ENCODE data around the gene ARHGEF7. TPM values are rescaled to one million over a fixed set of nuclear protein-coding genes. Genes with fewer than 3 reads are reported as not detected.

The ARHGEF7 gene
- total RNA-seq, 2 donors from 2014 or later = 57.9 to 97.3 TPM

DNA sequence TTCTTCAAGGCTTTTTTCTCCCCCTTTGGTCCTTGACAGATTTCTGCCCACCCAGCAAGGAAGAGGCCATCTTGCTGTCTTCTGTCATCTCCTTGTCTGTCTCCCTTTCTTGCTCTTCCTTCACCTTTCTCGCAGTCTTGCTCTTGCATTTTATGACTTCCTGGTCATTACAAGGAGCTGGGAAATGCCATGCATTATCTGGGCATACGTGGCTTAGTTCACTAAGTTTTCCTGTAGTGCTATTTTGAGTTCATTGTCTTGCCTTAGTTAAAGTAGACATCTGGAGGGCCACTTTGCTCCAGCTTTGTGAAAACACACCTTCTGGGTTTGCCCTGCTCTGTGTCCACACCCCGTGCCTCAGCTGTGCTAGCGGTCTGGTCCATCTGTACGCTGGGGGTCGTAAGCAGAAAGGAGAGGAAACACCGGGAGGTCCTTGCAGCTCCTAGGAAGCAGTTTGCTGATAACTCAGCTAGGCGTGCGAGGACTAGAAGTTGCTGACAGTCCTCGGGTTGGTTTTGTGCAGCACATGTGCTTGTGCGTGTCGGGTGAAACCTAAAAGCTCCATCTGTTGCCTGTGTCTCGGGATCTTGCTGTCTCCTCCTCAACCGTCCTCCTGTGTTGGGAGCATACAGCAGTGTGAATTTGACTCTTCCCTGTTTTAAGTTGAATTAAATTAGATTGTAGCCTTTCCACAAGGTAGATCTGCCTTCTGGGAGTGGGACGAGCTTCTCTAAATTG is 59.4 kb downstream of the ARHGEF7 start:
- no peak overlapping the region for H3K27ac ChIP-seq
- no peaks in the 10 kb centered on the region for H3K36me3 ChIP-seq
- no peak for DNase-seq (ENCODE audit: low spot score)
- H3K4me1 ChIP-seq (replicated peaks) = no peaks in the 10 kb centered on the region
- 83% methylated on average over 15 of the region's 15 CpGs for WGBS
- H3K4me3 ChIP-seq = no peak overlapping the region
- no peaks in the 10 kb centered on the region for H3K27me3 ChIP-seq (replicated peaks; ENCODE audit: insufficient read depth)
- TF ChIP-seq POLR2A (IDR thresholded peaks at IDR 0.05) (no peak), POLR2AphosphoS5 (IDR thresholded peaks at IDR 0.05) (no peak)
- TF ChIP-seq, protein P1, sequence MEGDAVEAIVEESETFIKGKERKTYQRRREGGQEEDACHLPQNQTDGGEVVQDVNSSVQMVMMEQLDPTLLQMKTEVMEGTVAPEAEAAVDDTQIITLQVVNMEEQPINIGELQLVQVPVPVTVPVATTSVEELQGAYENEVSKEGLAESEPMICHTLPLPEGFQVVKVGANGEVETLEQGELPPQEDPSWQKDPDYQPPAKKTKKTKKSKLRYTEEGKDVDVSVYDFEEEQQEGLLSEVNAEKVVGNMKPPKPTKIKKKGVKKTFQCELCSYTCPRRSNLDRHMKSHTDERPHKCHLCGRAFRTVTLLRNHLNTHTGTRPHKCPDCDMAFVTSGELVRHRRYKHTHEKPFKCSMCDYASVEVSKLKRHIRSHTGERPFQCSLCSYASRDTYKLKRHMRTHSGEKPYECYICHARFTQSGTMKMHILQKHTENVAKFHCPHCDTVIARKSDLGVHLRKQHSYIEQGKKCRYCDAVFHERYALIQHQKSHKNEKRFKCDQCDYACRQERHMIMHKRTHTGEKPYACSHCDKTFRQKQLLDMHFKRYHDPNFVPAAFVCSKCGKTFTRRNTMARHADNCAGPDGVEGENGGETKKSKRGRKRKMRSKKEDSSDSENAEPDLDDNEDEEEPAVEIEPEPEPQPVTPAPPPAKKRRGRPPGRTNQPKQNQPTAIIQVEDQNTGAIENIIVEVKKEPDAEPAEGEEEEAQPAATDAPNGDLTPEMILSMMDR (IDR thresholded peaks at IDR 0.05) = no peak
- no peaks in the 10 kb centered on the region for H3K9me3 ChIP-seq
- intact Hi-C loops (cut with DNase I) = no loop called here

DNA sequence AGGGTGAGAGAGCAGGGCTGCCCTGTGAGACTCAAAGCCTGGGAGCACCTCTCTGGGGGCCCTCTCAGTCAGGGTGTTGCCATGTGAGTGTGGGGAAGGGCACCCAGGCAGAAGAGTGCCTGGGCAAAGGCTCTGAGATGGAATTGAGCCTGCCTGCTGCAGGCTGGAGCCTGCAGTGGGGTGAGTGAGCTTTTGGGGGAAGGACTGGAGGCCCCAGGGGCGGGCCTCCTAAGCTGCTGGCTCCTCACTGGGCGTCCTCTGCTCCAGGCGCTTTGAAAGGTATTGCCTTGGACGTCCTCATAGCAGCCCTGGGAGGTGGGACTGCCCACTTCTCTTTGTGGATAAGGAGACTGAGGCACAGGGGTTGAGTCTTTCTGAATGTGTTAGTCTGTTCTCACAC is 60.3 kb downstream of the ARHGEF7 start:
- DNase-seq (ENCODE audit: low spot score) = no peak
- intact Hi-C loops (cut with DNase I) = no loop called here
- no peak overlapping the region for H3K27ac ChIP-seq
- H3K27me3 ChIP-seq (replicated peaks; ENCODE audit: insufficient read depth) = no peaks in the 10 kb centered on the region
- H3K36me3 ChIP-seq = no peaks in the 10 kb centered on the region
- H3K9me3 ChIP-seq = no peaks in the 10 kb centered on the region
- H3K4me3 ChIP-seq = no peak overlapping the region
- TF ChIP-seq, protein P1 (IDR thresholded peaks at IDR 0.05) = no peak
- TF ChIP-seq POLR2AphosphoS5 (IDR thresholded peaks at IDR 0.05) (no peak), POLR2A (IDR thresholded peaks at IDR 0.05) (no peak)
- WGBS = 91% methylated on average over 4 of the region's 4 CpGs
- H3K4me1 ChIP-seq (replicated peaks) = no peaks in the 10 kb centered on the region

DNA sequence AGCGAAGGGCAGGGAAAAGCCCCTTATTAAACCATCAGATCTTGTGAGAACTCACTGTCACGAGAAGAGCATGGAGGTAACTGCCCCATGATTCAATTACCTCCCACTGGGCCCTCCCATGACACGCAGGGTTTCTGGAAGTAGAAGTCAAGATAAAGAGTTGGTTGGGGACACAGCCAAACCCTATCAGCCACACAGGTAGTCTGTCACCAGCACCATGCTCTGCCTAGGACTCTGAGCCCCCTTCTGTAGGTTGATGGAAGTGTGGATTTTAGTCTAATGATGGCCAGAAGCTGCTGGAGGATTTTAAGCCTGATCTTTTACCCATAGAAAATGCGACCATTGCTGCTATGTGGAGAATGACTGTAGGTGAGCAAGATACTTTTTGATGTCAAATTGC is 60.8 kb downstream of the ARHGEF7 start:
- no peaks in the 10 kb centered on the region for H3K36me3 ChIP-seq
- no peak overlapping the region for H3K4me3 ChIP-seq
- DNase-seq (ENCODE audit: low spot score) = no peak
- 90% methylated on average over 4 of the region's 4 CpGs for WGBS
- H3K27me3 ChIP-seq (replicated peaks; ENCODE audit: insufficient read depth) = no peaks in the 10 kb centered on the region
- H3K4me1 ChIP-seq (replicated peaks) = no peaks in the 10 kb centered on the region
- TF ChIP-seq POLR2A (IDR thresholded peaks at IDR 0.05) = no peak
- TF ChIP-seq POLR2AphosphoS5 (IDR thresholded peaks at IDR 0.05) = no peak
- TF ChIP-seq, protein P1 (IDR thresholded peaks at IDR 0.05) = no peak
- no peak overlapping the region for H3K27ac ChIP-seq
- no peaks in the 10 kb centered on the region for H3K9me3 ChIP-seq
- intact Hi-C loops (cut with DNase I) = no loop called here

DNA sequence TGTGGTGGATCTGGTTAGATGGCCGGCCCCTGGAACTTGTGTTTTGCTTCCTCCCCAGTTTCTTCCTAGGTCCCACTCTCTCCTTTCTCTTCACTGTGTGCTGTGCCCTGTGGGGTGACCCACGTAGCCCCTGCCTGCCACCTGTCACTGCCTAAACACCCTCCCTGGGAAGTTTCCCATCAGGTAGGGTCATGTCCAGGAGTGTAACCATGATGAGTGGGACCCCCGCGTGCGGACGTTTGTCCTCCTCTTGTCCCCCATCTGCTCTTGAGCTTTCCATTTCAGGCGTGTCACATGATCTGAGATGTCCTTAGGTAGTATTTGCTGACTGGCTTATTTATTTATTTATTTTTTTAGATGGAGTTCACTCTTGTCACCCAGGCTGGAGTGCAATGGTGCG is 61.3 kb downstream of the ARHGEF7 start:
- Histone ChIP-seq H3K4me1 (replicated peaks) (no peaks in the 10 kb centered on the region), H3K27ac (peak overlapping the region in 1 of 2 donors; percentile 6)
- WGBS = 95% methylated on average over 8 of the region's 8 CpGs

More for the DNA sequence above, 61.3 kb downstream of the ARHGEF7 start:
- H3K9me3 ChIP-seq = no peaks in the 10 kb centered on the region
- intact Hi-C loops (cut with DNase I) = no loop called here
- H3K36me3 ChIP-seq = no peaks in the 10 kb centered on the region
- no peak overlapping the region for H3K4me3 ChIP-seq
- no peaks in the 10 kb centered on the region for H3K27me3 ChIP-seq (replicated peaks; ENCODE audit: insufficient read depth)
- TF ChIP-seq POLR2A (IDR thresholded peaks at IDR 0.05) = no peak
- TF ChIP-seq POLR2AphosphoS5 (IDR thresholded peaks at IDR 0.05) = no peak
- TF ChIP-seq, protein P1 (IDR thresholded peaks at IDR 0.05) = no peak
- no peak for DNase-seq (ENCODE audit: low spot score)
